Endothelial cell of hepatic sinusoid (primary cell): ENCODE results near the gene ITLN1.

Experiments
- in situ Hi-C: cut with HindIII; loops from 2 replicates; pipeline ENCODE4 v1.10.0; 2017; ENCODE audit warnings: low sequenced_read_pairs

The ITLN1 gene

GRCh38 chr1:160826546-160826945 is 58.4 kb downstream of the ITLN1 start:
- in situ Hi-C loops, result no loop called here
